ENCODE data around the gene CCDC91.

- TF ChIP-seq POU6F1 (CRISPR knock-in tag; IDR thresholded peaks at IDR 0.05; ENCODE audit: borderline replicate concordance, low read depth): no peak
- no peak for TF ChIP-seq ZFP30 (CRISPR knock-in tag; IDR thresholded peaks at IDR 0.05)
Observed at GRCh38 chr12:28286352-28286751, 96.1 kb downstream of the CCDC91 start.

Data from SK-N-SH treated with all-trans-retinoic acid at 6 μM for 48 hours (cell line).